Esophagus mucosa (tissue), 1 donor: ENCODE data around the gene STARD6. TPM values are rescaled to one million over a fixed set of nuclear protein-coding genes. Genes with fewer than 3 reads are reported as not detected.

Experiments used
- total RNA-seq: library from RNA; stranded (reverse); gene quantifications from one replicate; pipeline ENCODE4 v1.2.4, GENCODE V29; 2023
- donor health status: DM: yes; HTN: yes; CAD: no.

The STARD6 gene
- total RNA-seq, 1 donor from 2014 or later: not detected

Other genes starting within 250 kb of the STARD6 start
- gene MBD2, start 133.2 kb downstream of the STARD6 start, total RNA-seq: 175 TPM
- gene POLI, start 88.3 kb downstream of the STARD6 start, total RNA-seq: 11.2 TPM
- gene C18orf54, start within 50 bp of the STARD6 start, total RNA-seq: 2.7 TPM
- gene DYNAP, start 233.4 kb upstream of the STARD6 start, total RNA-seq: 26.2 TPM